ENCODE measurements around the gene VPS35. TPM values are rescaled to one million over a fixed set of nuclear protein-coding genes. Genes with fewer than 3 reads are reported as not detected.

The VPS35 gene
- total RNA-seq, 4 donors from 2014 or later = 37.2 to 77.0 (median 64.4) TPM

DNA sequence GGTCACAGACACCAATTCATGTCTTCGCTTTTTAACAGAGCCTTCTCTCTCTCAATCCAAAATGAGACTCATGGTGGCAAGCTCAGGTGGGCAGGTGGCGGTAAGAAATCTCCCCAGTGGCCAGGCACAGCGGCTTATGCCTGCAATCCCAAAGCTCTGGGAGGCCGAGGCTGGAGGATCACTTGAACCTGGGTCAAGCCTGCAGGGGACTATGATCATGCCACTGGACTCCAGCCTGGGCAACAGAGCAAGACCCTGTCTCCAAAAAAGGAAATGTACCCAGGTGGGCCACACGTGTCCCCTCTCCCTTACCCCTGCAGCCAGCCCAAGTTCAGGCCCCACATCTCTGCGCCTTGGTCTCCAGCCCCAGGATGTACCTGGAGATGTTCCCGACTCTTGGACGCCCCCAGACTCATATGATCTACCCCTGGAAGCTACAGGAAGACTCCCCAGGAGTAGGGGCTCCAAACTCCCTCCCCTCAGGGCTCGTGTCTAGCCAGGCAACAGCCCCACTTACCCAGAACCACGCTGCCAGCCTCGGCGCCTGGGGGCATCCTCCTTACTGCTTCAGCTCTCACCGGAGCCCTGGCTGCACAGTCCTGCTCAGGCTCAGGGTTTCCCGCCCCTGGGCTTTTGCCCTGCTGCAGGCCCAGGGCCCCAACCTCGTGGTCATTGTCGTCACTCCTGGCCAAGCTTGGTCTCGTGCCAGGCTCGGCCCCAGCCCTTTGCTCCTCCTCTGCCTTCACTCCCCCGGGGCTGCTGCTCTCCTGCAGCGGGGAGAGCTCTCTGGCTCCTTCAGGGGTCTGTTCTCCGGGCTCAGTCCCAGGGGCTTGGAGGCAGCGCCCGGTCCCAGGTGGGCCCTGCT lies 42.9 kb upstream of the VPS35 start:
- DNase-seq (ENCODE audit: low spot score in 2 of 2) = peak in 1 of 2 donors; percentile 76
- no peak overlapping the region for H3K4me3 ChIP-seq (ENCODE audit: low read depth, poor library complexity, severe bottlenecking)
- intact Hi-C loops (cut with DNase I; ENCODE audit: low total_unique reads) = no loop called here
- WGBS, 2 donors = 72 to 79% methylated on average over 21 to 23 of the region's 23 CpGs
- TF ChIP-seq, protein P1, sequence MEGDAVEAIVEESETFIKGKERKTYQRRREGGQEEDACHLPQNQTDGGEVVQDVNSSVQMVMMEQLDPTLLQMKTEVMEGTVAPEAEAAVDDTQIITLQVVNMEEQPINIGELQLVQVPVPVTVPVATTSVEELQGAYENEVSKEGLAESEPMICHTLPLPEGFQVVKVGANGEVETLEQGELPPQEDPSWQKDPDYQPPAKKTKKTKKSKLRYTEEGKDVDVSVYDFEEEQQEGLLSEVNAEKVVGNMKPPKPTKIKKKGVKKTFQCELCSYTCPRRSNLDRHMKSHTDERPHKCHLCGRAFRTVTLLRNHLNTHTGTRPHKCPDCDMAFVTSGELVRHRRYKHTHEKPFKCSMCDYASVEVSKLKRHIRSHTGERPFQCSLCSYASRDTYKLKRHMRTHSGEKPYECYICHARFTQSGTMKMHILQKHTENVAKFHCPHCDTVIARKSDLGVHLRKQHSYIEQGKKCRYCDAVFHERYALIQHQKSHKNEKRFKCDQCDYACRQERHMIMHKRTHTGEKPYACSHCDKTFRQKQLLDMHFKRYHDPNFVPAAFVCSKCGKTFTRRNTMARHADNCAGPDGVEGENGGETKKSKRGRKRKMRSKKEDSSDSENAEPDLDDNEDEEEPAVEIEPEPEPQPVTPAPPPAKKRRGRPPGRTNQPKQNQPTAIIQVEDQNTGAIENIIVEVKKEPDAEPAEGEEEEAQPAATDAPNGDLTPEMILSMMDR (IDR thresholded peaks at IDR 0.05) = no peak
- TF ChIP-seq POLR2A (IDR thresholded peaks at IDR 0.05) = no peak

DNA sequence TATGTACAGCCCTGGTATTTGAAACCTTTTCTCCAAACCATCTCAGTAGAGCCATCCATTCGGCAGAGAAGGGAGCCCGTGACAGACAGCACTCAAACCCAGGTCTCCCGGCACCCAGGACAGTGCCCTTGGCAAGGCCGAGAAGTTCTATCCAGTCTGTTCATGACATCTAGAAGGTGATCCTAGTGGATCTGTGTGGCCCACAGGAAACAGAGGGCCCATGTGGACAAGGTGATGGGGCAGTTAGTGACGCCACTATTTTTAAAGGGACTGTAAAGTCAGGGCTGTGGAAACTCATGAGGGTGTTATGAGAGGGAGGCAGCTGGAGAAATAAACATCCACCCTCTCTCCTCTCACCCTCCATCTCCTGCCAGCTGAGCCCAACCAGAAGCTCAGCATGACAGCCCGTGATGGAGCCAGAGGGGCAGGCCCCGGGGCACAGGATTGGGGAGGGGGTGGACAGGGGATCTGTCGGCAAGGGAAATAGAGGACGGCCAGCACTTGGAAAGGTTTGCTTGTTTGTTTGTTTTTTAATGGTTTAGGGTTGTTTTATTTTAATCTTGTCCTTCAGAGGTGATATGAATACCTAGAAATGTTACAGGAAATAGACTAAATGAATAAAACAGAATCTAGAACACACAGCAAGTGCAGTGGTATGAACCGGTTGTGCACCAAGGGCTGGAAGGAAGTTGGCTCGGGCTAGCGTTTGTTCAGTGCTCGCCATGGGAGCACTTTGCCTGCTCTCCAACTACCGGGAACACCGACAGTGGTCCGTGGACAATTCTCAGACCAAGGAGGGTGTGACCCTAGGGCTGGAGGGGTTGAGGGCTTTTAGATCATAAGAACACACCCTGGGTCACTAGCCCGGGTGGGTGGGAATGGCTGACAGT lies 42.1 kb upstream of the VPS35 start:
- WGBS, 2 donors = 74 to 77% methylated on average over 17 of the region's 17 CpGs
- no peak for TF ChIP-seq POLR2A (IDR thresholded peaks at IDR 0.05)
- TF ChIP-seq, protein P1 (IDR thresholded peaks at IDR 0.05) = no peak
- intact Hi-C loops (cut with DNase I; ENCODE audit: low total_unique reads) = no loop called here
- no peak overlapping the region for H3K4me3 ChIP-seq (ENCODE audit: low read depth, poor library complexity, severe bottlenecking)
- DNase-seq (ENCODE audit: low spot score in 2 of 2) = peak in 1 of 2 donors; percentile 60

DNA sequence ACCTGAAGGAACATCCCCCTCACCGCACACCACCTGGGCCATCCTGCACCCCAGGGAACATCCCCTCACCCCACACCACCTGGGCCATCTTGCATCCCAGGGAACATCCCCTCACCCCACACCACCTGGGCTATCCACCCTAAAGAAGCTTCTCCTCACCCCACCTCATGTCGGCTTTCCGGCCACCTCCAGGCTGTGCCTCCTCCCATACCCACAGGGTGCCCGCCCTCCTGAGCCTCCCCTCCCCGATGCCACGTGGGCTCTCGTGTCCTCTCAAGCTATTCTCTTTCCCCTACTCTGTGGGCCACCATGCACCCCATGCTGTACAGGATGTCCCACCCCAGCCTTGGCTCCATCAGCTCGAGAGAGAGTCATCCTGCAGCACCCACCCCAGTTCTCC lies 41.1 kb upstream of the VPS35 start:
- WGBS, 2 donors = 92 to 93% methylated on average over 8 of the region's 8 CpGs
- DNase-seq (ENCODE audit: low spot score in 2 of 2) = peak in 1 of 2 donors; percentile 81
- TF ChIP-seq, protein P1 (IDR thresholded peaks at IDR 0.05) = no peak
- TF ChIP-seq POLR2A (IDR thresholded peaks at IDR 0.05) = no peak
- H3K4me3 ChIP-seq (ENCODE audit: low read depth, poor library complexity, severe bottlenecking) = no peak overlapping the region
- intact Hi-C loops (cut with DNase I; ENCODE audit: low total_unique reads) = no loop called here

DNA sequence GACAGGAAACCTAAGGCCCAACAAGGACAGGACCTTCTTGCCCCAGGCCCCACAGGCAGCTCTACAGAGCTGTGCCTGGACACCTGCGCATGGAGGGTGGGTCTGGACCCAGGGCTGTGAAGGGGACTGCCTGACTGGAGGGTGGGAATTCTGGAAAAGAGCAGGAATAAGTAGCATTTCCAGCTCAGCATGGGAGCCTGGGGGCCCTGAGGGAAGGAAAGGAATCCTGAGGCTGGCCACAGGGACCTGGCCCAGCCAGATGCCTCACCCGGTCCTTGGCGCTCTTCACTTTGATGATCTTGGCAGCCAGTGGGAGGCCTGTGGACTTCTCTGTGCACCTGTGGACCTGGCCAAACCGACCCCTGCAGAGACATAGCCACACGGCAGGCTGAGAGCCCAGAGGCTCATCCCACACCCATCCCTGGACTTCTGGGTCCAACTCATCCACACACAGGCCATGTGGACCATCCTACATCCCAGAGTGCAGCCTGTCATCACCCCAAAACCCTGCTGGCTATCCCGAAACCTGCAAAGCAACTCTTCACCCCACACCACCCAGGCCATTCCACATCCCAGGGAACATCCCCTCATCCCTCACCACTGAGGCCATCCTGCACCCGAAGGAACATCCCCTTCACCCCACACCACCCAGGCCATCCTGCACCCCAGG lies 40.5 kb upstream of the VPS35 start:
- TF ChIP-seq, protein P1 (IDR thresholded peaks at IDR 0.05) = no peak
- no peak for TF ChIP-seq POLR2A (IDR thresholded peaks at IDR 0.05)
- WGBS, 2 donors = 82 to 83% methylated on average over 7 of the region's 7 CpGs
- H3K4me3 ChIP-seq (ENCODE audit: low read depth, poor library complexity, severe bottlenecking) = no peak overlapping the region
- intact Hi-C loops (cut with DNase I; ENCODE audit: low total_unique reads) = no loop called here
- DNase-seq (ENCODE audit: low spot score in 2 of 2) = peak in 1 of 2 donors; percentile 63

DNA sequence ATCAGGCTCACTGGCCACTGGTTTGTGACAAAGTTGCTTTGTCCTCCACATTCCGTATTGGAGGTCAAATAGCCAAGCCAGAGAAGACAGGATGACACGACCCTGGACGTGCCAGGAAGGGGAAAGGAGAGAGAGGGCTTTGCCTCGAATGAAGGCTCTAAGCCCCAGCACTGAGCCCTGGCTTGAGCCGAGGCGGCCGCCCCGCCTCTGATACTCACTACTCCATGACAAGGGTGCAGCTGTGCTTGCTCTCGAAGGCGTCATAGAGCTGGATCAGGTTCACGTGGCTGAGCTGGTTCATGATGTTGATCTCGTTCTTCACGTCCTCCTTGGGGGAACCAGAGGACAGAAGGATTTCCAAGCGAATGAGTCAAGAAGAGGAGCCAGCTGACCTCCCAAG lies 39.8 kb upstream of the VPS35 start:
- WGBS, 2 donors = 84 to 85% methylated on average over 14 of the region's 14 CpGs
- intact Hi-C loops (cut with DNase I; ENCODE audit: low total_unique reads) = no loop called here
- DNase-seq (ENCODE audit: low spot score in 2 of 2) = peak in 1 of 2 donors; percentile 73
- no peak overlapping the region for H3K4me3 ChIP-seq (ENCODE audit: low read depth, poor library complexity, severe bottlenecking)
- TF ChIP-seq, protein P1 (IDR thresholded peaks at IDR 0.05) = no peak
- no peak for TF ChIP-seq POLR2A (IDR thresholded peaks at IDR 0.05)
